Upper lobe of left lung (tissue), 4 donors: ENCODE results near the gene TBC1D8.

Experiments
- CTCF ChIP-seq, 6 experiments: fragments of 450-650 bp in 4 of 6; fragments of 200-600 bp in 2 of 6; sonication (generic) in 2 of 6; IDR thresholded peaks; one replicate each; pipeline ENCODE4 v1.5.1; 2016 to 2019; ENCODE audit warnings: antibody characterized with exemption in 6 of 6
- POLR2A ChIP-seq, 4 donors: fragments of 450-650 bp; IDR thresholded peaks; one replicate each; pipeline ENCODE4 v1.5.1; 2016 to 2017; ENCODE audit warnings: antibody characterized with exemption in 4 of 4, mild to moderate bottlenecking in 2 of 4
- POLR2AphosphoS5 ChIP-seq, 2 donors: sonication (generic); formaldehyde crosslinking; IDR thresholded peaks; one replicate each; pipeline ENCODE4 v1.5.1; 2017; ENCODE audit warnings: antibody characterized with exemption in 2 of 2

GRCh38 chr2:101157272-101157671 is 6.1 kb upstream of the TBC1D8 start:
- TF ChIP-seq POLR2A (IDR thresholded peaks at IDR 0.05): no peak
- TF ChIP-seq CTCF (IDR thresholded peaks at IDR 0.05): no peak
- no peak for TF ChIP-seq POLR2AphosphoS5 (IDR thresholded peaks at IDR 0.05)
